Placental pericyte (primary cell): Measurements from ENCODE around the gene RFC5. TPM values are rescaled to one million over a fixed set of nuclear protein-coding genes. Genes with fewer than 3 reads are reported as not detected.

Experiments used
- small RNA-seq: library from RNA; depleted of rRNA; stranded (forward); fragments of <200 nt; gene quantifications from one replicate; pipeline ENCODE3, GENCODE V24; 2012; ENCODE audit warnings: low replicate concordance
- total RNA-seq: library from RNA; depleted of rRNA; stranded (reverse); fragments of >200 nt; gene quantifications from 2 replicates; pipeline ENCODE4 v1.2.3, GENCODE V29; 2012

The RFC5 gene, protein sequence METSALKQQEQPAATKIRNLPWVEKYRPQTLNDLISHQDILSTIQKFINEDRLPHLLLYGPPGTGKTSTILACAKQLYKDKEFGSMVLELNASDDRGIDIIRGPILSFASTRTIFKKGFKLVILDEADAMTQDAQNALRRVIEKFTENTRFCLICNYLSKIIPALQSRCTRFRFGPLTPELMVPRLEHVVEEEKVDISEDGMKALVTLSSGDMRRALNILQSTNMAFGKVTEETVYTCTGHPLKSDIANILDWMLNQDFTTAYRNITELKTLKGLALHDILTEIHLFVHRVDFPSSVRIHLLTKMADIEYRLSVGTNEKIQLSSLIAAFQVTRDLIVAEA
- 3.7 and 32.2 TPM in 2 replicates for total RNA-seq

DNA sequence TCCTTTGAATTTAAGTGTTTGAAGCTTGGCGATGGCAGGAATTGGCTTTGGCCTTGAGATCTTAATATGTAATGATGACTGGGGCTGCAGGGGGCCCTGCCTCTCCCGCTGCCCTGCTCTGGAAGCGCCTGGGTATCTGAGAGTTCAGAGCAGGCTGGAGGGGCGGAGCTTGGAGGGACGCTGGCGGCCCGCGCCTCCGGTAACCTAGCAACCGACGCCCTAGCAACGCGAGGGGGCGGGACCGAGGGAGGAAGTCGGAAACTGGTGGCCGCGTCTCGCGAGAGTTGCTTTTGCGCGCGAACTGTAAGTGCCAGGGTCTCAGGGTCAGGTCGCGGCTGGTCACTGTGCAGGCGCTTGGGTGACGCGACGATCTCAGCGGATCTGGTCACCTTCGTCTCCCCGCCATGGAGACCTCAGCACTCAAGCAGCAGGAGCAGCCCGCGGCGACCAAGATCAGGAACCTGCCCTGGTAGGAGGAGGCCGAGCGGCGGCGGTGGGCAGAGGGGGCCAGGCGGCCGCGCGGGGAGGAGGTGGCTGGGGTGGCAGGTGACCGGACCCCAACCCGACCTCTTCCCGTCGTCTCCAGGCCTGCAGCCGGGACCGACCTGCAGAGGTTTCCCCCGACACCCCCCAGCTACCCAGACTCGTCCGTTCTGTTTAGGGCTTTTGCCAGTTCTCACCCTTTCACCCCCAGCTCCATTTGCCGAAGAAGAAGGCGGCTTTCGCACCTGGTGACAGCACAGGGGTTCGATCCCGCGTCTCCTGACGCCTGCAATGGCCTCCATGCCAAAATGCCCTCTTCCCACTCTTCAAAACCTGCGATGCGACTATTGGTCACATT lies at the start of gene RFC5:
Gene RFC5, plus strand, starts transcription at position 280 of the 841 bp plus-strand sequence. Its CDS starts 125 bp downstream, at position 405.

DNA sequence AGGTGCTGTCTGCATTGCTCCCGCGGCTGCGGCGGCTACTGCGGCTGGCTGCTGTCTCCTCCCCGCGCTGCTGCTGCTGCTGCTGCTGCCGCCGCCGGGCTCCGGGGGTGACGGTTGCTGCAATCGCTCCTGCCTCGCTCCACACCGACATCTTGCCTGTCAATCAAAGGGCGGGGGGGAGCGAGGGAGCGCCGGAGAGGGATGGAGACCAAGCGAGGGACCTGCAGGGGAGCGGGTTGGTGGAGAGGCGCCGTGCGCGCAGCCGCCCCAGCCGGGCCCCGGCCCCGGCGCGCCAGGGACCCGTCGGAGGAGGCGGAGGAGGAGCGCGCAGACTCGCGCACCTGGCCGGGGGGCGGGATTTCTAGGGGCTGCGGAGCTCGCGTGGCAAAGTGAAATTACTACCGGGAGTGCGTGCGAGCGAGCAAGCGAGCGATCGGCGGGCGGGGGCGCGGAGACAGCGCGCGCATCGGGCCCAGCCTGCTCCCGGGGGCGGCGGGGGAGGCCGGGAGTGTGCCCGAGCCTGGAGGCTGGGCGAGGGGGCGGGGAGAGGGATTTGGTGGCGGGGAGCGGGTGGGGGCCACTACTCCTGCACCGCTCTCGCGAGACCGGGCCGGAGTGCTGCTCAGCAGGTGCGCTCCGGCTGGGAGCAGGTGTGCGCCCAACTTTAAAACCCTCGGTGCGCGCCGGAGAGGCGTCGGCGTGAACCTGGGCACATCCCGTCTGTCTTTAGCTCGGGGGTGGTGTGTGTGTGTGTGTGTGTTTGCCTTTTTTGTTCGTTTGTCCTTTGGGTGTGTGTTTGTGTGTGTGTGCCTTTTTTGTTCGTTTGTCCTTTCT lies 47.5 kb upstream of the RFC5 start, which contains the start of gene KSR2:
Gene KSR2, minus strand, starts transcription at position 165 of the 834 bp plus-strand sequence. CDS start 735 bp downstream, outside the sequence.

DNA sequence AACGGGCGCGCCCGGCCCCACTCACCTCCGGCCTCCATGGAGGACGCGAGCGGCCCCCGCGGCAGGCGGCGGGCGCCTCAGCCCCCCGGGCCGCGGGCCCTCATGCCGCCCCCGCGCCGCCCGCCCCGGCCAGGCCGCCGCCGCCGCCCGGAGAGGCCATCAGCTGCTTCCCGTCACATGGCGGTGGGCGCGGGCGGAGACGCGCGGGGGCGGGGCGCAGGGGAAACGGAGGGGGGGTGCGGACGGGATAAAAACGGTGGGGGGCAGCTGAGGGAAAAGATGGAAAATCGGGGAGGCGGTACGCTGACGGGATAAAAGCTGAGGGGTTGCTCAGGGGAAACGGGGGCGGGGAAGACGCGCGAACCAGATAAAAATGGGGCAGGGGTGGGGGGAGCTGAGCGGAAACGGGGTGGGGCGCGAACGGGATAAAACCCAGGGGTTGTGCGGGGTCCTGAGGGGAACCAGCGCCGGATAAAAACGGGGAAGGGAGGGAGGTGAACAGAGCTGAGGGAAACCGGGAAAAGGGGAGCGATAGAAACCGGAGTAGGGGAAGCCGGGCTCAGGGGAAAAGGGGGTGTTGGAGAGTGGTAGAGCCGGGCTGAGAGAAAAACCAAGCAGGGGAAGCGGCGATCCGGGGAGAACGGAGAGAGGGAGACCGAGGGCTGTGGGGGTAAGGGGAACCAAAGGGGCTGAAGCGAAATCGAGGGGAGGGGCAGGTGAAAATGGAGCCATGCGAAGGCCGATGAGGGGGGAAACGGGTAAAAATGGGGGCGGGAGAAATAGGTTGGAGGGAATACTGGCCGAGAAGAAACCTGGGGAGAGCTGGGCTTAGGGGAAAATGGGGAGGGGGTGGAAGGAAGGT lies 44.7 kb downstream of the RFC5 start, which contains the start of gene WSB2:
Gene WSB2, minus strand, starts transcription at position 169 of the 862 bp plus-strand sequence. Its CDS starts 131 bp downstream, at position 38.

Small RNAs within 50 kb of the gene (small RNA-seq; reads per million reads assigned to genes)
- gene AC131159.1: not detected

Other genes starting within 250 kb of the RFC5 start
- gene KSR2, start 47.7 kb upstream of the RFC5 start, total RNA-seq: not detected in 2 replicates
- 104 and 183 TPM in 2 replicates for gene WSB2, start 44.5 kb downstream of the RFC5 start, total RNA-seq
- 15.1 and 23.6 TPM in 2 replicates for gene VSIG10, start 87.3 kb downstream of the RFC5 start, total RNA-seq
- 99.1 and 123 TPM in 2 replicates for gene PEBP1, start 119.4 kb downstream of the RFC5 start, total RNA-seq